Brain pericyte (primary cell): ENCODE results near the gene MS4A15.
"Not testable (repeated sequence)": the region's sequence is repeated elsewhere in the genome, so short reads cannot be mapped to it uniquely, and the experiment has no call there.

Experiments
- DNase-seq: peaks from one replicate; pipeline ENCODE4 v3.0.0-alpha.2; 2012; ENCODE audit warnings: low read depth, low spot score

MS4A15 gene

GRCh38 chr11:60756307-60757032 lies at the start of gene MS4A15:
Gene MS4A15, plus strand, starts transcription at chr11:60756867. Its CDS starts 6,867 bp downstream, at chr11:60763734.
- no peak for DNase-seq

- DNase-seq: no peak
These were observed 49.7 kb upstream of the MS4A15 start for GRCh38 chr11:60706931-60707330.

- no peak for DNase-seq
These were observed 46.2 kb upstream of the MS4A15 start for GRCh38 chr11:60710482-60710881.

- DNase-seq: no peak
These were observed 45.4 kb upstream of the MS4A15 start for GRCh38 chr11:60711276-60711675.

- not testable (repeated sequence) for DNase-seq
These were observed 43.2 kb upstream of the MS4A15 start for GRCh38 chr11:60713423-60713822.

GRCh38 chr11:60717956-60718355 lies 38.7 kb upstream of the MS4A15 start:
- no peak for DNase-seq

GRCh38 chr11:60718524-60719316 lies 37.9 kb upstream of the MS4A15 start:
- no peak for DNase-seq

GRCh38 chr11:60719391-60719790 lies 37.3 kb upstream of the MS4A15 start:
- DNase-seq: no peak

GRCh38 chr11:60720460-60720859 lies 36.2 kb upstream of the MS4A15 start:
- DNase-seq: no peak

GRCh38 chr11:60724420-60724819 lies 32.2 kb upstream of the MS4A15 start, which contains the start of gene MS4A18:
Gene MS4A18, plus strand, starts transcription at chr11:60724720.
- DNase-seq: no peak

GRCh38 chr11:60725592-60725991 lies 31.1 kb upstream of the MS4A15 start:
- DNase-seq: no peak

GRCh38 chr11:60731586-60731985 lies 25.1 kb upstream of the MS4A15 start:
- DNase-seq: no peak

- DNase-seq: no peak
These were observed 22.4 kb upstream of the MS4A15 start for GRCh38 chr11:60734279-60734678.

GRCh38 chr11:60739114-60739513 lies 17.6 kb upstream of the MS4A15 start:
- no peak for DNase-seq

GRCh38 chr11:60740573-60740972 lies 16.1 kb upstream of the MS4A15 start:
- DNase-seq: no peak

GRCh38 chr11:60741421-60741820 lies 15.2 kb upstream of the MS4A15 start:
- no peak for DNase-seq

GRCh38 chr11:60743058-60743457 lies 13.6 kb upstream of the MS4A15 start:
- DNase-seq: no peak

GRCh38 chr11:60744114-60744513 lies 12.6 kb upstream of the MS4A15 start:
- DNase-seq: no peak

- DNase-seq: no peak
These were observed 9.3 kb upstream of the MS4A15 start for GRCh38 chr11:60747359-60747873.

GRCh38 chr11:60748225-60748624 lies 8.4 kb upstream of the MS4A15 start:
- DNase-seq: no peak

GRCh38 chr11:60748821-60749220 lies 7.8 kb upstream of the MS4A15 start:
- DNase-seq: no peak

- no peak for DNase-seq
These were observed 5.8 kb upstream of the MS4A15 start for GRCh38 chr11:60750911-60751310.

GRCh38 chr11:60753309-60753708 lies 3.4 kb upstream of the MS4A15 start:
- no peak for DNase-seq
